Fibroblast of skin of abdomen (primary cell): ENCODE data around the gene GOLGA2.
A peak's percentile ranks its signal among the peaks of the same experiment; 100 is the strongest.
"Not testable (repeated sequence)": the region's sequence is repeated elsewhere in the genome, so short reads cannot be mapped to it uniquely, and the experiment has no call there.

Experiments
- DNase-seq: peaks from one replicate; pipeline ENCODE4 v3.0.0-alpha.2; 2013

GOLGA2 gene

DNA sequence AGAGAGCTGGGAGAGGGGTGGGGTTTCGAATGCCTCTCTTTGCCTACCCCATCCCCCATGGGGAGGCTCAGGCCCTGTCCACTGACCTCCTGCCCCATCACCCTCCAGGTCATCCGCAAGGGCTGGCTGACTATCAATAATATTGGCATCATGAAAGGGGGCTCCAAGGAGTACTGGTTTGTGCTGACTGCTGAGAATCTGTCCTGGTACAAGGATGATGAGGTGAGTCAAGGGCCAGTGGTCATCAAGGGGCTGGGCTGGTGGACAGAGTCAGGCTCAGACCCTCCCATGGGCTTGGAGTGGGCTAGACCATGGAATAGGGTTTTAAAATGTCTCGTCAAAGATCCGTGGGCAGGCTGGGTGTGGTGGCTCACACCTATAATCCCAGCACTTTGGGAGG is 33.7 kb downstream of the GOLGA2 start:
- DNase-seq, result no peak

DNA sequence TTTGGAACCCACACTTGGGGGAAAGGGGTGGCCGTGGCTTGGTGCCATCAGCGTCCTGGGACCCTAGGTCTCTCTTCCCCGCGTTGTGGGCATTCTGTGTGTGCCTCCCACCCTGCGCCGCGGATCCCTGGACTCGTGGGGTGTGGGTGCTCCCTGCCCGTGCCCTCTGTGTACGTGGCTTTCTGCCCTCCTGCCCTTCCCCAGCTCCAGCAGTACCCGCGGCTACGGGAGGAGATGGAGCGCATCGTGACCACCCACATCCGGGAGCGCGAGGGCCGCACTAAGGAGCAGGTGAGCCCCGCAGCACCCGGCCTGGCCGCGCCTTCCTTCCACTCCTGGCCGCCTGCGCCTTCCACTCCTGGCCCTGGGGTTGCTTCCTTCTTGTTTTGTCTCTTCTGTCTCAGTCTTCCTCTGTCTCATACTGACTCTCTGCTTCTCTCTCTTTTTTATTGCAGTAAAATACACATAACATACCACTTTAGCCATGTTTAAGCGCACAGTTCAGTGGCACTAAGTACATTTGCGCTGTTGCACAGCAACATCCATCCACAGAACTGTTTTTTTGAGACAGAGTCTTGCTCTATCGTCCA is 41.9 kb downstream of the GOLGA2 start:
- no peak for DNase-seq

DNA sequence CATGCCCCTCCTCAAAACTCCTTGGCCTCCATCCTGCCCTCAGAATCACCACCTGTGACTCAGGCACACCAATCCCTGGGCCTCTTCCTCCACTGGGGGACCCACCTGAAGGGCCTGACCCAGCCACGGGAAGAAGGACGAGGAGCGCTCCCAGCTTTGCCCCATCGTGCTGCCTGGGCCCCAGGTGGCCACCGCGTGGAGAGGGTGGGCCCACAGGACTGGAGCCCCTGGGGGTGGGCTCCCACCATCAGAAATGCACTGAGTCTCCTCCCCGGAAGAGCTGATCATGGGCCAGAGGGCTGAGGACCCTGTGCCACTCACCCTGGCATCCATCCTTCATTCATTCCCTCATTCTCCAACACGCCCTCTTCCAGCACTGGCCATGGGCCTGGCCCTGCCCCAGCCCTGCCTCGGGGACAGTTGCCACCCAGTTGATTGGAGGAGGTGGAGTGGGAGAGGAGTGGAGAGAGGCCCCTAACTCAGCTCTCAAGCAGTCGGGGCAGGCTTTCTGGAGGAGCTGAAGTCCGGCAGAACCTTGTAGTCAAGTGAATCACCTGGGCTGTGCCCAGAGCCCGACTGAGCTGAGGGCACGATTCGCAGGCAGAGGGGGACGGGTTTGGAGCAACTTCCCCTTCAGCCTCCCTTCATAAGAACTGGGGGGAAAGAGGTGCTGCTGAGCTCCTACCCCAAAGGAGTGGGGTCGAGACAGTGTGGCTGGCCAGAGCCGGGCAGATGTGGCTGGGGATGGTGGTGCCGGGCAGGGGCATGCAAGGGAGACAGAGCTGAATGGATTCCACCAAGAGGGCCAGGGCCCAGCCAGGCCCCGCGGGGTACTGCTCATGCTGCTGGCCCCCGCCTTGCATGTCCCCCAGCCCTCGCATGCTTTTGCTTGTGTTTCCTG is 43.0 kb downstream of the GOLGA2 start:
- no peak for DNase-seq

DNA sequence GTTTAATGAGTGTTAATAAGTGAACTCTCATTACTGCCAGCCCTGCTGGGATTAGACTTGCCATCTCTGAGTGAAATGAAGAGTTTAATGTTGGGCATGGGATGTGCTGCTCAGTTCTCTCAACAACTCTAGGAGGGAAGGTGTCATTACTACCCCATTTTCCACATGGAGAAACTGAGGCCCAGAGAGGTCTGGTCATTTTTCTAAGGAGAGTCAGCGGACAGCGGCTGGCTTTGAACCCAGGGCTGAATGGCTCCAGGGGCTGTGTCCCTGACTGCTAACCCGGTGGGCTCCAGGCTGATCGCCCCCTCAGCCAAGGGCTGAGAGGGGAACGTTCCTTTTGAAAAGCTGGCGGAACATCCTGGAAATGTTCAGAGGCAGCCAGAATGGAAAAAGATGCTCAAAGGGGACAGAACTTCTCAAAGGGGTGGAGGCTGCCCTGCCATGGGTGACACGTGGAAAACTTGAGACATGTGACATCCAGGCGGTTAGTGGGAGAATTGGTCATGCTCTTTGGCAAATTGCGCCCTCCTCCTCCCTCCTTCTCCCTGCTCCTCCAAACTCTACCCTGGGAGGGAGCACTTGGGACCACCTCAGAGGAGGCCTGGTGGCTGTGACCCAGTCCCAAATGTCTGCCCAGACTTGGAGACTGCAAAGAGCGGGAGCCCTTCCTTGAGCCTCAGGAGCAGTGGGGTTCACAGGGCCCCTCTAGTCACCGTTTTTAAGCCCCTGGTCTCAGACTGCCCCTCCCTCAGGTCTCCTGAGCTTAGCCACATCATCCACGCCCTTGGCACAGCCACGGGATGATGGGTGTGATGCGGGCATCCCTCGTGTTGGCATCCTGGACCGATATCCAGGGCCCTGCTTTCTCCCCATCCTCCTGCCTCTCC is 43.9 kb downstream of the GOLGA2 start:
- no peak for DNase-seq

DNA sequence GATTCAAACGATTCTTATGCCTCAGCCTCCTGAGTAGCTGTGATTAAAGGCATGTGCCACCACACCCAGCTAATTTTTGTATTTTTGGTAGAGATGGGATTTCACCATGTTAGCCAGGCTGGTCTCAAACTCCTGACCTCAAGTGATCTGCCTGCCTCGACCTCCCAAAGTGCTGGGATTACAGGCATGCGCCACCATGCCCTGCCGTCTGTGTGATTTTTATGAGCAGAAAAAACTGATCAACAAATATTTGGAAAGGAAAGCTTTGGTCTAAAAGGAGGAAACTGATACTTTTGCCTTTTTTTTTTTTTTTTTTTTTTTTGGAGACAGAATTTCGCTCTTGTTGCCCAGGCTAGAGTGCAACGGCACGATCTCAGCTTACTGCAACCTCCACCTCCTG is 44.9 kb downstream of the GOLGA2 start:
- DNase-seq, result not testable (repeated sequence)

DNA sequence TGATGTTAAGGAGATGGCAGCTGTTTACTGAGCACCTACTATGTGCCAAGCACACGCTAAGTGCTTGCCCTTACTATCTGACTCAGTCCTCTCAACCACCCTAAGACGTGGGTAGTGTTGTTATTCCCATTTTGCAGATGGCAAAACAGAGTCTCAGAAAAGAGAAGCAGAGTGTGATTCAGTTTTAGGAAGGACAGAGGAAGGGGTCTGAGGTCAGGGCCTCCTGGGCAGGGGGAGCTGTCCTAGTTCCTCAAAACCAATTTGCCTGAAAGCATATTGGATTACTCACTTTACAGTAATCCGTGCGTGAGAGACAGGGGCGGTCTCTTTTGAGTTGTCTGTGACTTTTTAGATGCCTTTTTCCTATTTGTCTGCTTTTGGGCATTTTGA is 49.4 kb downstream of the GOLGA2 start:
- DNase-seq, result no peak

DNA sequence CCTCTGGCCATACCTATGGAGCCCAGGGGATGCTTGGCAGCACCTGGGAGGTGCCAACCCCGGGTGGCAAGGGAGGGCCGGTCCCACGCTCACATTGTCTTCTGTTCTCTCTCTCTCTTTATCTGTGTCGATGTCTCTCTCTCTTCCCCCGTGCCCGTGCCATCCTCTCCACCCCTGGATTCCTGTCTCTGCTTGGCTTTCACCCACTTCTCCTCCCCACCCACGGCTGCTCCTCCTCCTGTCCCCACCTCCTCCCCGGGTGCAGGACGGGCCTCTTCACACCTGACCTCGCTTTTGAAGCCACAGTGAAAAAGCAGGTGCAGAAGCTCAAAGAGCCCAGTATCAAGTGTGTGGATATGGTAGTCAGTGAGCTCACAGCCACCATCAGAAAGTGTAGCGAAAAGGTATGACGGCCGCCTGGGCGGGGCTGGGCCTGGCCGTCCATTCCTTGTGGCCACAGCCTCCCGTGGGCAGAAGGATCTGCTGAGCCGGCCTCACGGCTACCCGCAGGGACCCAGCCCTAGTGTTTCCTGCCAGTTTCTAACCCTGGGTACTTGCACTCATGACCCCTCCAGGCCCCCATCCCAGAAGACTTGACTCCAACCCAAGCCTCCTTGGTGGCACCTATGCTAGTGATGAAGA is 49.9 kb downstream of the GOLGA2 start:
- DNase-seq, result no peak

DNA sequence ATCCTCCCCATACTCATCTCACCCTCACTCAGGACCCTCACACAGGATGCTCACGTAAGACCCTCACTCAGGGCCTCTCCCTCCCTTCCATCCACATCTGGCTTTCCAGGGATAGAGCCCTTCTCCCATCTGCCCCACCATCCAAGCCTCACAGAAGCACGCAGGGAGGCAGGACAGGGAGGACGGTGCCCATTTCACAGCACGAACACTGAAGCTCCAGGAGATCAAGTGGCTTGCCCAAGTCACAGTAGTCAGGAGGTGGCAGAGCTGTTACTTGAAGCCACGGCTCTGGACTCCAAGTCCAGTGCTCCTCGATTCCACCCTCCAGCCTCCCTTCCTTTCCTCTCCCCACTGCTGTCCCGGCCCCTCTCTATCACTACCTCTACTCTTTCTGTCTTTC is 50.9 kb downstream of the GOLGA2 start:
- no peak for DNase-seq

DNA sequence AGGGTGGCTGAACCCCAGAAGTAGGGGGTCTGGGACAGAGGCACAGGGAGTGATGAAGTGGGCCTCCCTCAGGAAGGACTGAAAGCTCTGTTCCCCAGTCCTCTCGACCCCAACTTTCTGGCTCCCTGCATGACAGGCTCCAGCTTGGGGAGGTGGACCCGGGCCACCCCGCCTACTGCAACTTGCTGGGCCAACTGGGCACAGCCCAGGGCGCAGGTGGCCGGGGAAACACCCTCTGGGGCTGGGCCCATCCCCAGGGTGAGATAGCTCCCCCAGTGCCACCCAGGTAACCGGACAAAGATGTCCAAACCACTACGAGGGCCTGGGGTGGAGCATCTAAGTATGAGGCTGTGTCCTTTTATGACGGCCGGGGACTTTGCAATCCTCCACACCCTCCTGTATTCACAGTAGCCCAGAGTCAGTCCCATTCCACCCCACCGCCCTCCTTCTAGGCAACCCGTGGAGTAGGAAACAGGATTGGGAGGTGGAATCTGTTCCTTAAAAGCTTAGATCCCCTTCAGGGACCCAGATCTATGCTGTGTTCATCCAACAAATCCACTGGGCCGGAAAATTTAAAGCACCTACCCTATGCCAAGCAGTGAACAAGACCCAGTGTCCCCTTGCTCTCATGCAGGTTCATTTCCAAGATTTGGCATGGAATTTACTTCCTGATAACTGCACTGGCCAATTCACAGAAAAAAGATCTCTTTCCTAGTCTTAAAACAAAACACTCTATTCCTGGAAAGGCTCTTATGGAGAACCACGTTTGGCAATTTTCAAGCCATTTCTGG is 52.7 kb downstream of the GOLGA2 start:
- no peak for DNase-seq

DNA sequence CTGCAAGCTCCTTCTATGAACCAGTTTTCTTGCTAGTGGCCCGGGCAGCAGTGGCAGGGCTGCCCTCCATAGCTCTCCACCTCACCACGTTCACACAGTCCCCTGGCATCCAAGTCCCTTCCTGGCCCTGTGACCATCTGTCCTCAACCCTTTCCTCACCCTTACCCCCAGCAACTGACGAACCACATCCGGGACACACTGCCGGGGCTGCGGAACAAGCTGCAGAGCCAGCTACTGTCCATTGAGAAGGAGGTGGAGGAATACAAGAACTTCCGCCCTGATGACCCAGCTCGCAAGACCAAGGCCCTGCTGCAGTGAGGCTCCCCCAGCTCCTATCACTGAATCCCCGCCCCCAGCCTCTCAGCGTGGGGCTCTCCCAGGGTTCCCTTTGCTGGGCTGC is 53.8 kb downstream of the GOLGA2 start:
- DNase-seq, result no peak

GRCh38 chr9:128219831-128220230 is 56.0 kb downstream of the GOLGA2 start:
- DNase-seq, result no peak

DNA sequence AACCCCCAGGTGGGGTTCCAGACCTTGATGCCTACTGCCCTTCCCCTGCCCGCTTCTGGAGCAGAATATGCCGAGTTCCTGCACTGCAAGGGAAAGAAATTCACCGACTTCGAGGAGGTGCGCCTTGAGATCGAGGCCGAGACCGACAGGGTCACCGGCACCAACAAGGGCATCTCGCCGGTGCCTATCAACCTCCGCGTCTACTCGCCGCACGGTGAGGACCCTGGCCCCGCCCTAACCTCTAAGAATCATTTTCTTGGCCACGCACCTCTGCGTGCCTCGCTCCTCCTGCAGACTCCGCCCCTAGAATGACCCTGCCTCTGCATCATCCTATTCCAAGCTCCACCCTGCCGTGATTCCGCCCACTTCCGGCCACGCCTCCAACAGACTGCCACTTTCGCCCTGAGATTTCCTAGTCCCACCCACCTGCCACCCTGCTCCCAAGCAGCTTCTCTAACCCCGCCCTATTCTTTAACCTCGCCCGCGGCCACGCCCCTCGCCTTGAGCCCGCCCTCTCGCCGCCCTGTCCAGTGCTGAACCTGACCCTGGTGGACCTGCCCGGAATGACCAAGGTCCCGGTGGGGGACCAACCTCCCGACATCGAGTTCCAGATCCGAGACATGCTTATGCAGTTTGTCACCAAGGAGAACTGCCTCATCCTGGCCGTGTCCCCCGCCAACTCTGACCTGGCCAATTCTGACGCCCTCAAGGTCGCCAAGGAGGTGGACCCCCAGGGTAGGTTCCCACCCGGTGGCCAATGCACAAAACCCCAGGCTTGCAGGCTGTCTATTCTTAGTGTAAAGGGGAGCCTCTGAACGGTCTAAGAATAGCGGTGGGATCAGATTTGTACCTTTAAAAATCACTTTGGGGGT is 57.1 kb downstream of the GOLGA2 start:
- DNase-seq, result peak; percentile 41

DNA sequence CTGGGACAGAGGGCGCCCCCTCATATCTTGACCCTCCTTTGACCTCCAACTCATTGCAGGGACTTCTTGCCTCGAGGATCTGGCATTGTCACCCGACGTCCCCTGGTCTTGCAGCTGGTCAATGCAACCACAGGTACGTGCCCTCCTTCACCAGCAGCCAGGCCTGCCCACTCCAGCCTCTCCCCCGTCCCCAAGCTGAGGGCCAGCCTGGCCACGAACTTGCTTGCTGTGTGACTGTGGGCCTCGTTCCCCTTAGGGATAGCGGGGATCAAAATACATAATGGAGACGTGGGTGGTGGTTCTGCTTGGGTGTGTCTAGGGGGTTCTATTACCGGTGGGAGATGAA is 57.7 kb downstream of the GOLGA2 start:
- no peak for DNase-seq

DNA sequence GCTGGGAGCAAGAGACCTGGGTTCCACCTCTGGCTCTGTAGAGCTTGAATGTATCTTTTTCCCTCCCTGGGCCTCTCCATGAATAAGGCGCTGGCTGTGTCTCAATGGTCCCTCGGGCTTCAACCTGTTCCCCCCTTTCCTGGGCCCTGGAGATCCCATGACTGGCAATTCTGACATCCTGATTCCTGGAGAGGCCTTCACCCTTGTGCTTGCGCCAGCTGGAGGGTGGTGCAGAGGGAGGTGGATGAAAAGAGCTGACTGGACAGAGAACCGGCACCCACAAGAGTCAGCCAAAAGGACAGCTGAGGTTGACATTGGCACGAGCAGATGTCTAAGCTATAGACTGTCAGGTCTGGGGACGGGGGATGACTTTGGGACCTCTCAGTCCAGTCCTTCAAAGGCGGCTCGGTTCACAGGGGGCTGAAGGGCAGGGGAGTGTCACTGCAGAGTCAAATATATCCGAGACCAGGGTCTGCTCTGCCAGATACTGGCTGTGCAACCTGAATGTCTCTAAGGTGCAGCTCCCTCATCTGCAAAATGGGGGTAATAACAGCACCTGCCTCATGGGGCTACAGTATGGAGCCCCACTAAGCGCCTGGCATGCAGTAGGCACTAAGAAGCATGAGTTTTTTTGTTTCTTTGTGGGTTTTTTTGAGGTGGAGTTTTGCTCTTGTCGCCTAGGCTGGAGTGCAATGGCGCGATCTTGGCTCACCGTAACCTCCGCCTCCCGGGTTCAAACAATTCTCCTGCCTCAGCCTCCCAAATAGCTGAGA is 58.8 kb downstream of the GOLGA2 start:
- no peak for DNase-seq

- DNase-seq, result peak; percentile 87
These were observed 60.1 kb downstream of the GOLGA2 start for GRCh38 chr9:128215491-128216409.

- no peak for DNase-seq
These were observed 61.0 kb downstream of the GOLGA2 start for GRCh38 chr9:128214571-128215490.

DNA sequence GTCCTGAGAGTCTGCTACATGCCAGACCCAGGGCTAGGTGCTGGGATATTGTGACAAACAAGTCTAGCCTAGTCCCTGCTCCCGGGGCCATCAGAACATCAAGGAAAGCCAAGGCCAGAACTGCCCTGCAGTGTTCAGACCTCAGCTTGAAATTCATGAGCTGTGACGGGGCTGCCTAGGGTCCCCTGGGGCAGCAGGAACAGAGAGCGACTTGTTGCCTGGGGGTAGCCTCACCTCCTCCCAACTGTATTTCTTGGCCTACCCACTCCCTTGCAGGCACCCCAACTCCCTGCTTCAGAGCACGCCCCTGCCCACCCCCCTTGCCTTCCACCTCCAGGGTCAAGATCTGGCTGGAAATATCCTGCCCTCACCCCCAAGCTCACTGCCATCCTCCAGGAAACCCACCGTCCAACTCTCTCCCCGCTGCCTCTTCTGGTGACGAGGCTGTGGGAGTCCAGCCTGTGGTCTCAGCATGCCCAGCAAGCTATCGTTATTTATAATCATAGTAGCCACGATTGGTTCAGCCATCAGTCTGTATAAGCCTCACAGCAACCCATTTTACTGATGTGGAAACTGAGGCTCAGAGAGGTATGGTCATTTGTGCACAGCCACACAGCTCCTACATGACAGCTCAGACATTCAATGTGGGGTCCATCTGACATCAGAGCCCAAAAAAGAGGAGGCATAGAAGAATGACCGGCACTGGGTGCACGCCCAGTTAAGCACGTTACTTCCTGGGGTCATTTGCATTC is 61.9 kb downstream of the GOLGA2 start:
- DNase-seq, result no peak
